Brain microvascular endothelial cell (primary cell): ENCODE results near the gene DNTT.
"Not testable (repeated sequence)": the region's sequence is repeated elsewhere in the genome, so short reads cannot be mapped to it uniquely, and the experiment has no call there.

Experiments
- DNase-seq: peaks from one replicate; pipeline ENCODE4 v3.0.0-alpha.2; 2020
- H3K27ac ChIP-seq: fragments of 250-450 bp; sonication (Bioruptor Pico); 2 replicates; pipeline ENCODE4 v1.5.1; 2020; ENCODE audit warnings: mild to moderate bottlenecking, moderate library complexity
- H3K27me3 ChIP-seq: fragments of 250-450 bp; sonication (Bioruptor Pico); replicated peaks from 2 replicates; pipeline ENCODE4 v1.5.1; 2020; ENCODE audit warnings: mild to moderate bottlenecking
- H3K36me3 ChIP-seq: fragments of 250-450 bp; sonication (Bioruptor Pico); replicated peaks from 2 replicates; pipeline ENCODE4 v1.5.1; 2020; ENCODE audit warnings: mild to moderate bottlenecking
- H3K4me3 ChIP-seq: 2 replicates; pipeline ENCODE4 v1.5.1; 2011; ENCODE audit warnings: low read depth, mild to moderate bottlenecking, control low read depth, low read length, moderate library complexity
- CTCF ChIP-seq: IDR thresholded peaks from 2 replicates; pipeline ENCODE4 v1.5.1; 2011; ENCODE audit warnings: low read depth, mild to moderate bottlenecking, moderate library complexity, low read length, control low read depth, inconsistent platforms; ENCODE audit errors: missing control alignments
- in situ Hi-C: cut with HindIII; loops from 2 replicates; pipeline ENCODE4 v1.10.0; 2017; ENCODE audit warnings: low sequenced_read_pairs, low pct_ligation_motif_present

Gene DNTT

GRCh38 chr10:96306516-96306915 lies 2.3 kb downstream of the DNTT start:
- no peak for DNase-seq
- TF ChIP-seq CTCF: no peak
- H3K36me3 ChIP-seq: no peaks in the 10 kb centered on the region
- H3K4me3 ChIP-seq: no peak overlapping the region
- H3K27ac ChIP-seq: no peak overlapping the region
- no peaks in the 10 kb centered on the region for H3K27me3 ChIP-seq
- in situ Hi-C loops: no loop called here

- H3K27ac ChIP-seq, DNase-seq, in situ Hi-C loops, H3K4me3 ChIP-seq, H3K27me3 ChIP-seq, H3K36me3 ChIP-seq: not testable (repeated sequence)
Measured at GRCh38 chr10:96308854-96309253, 4.6 kb downstream of the DNTT start.

- no peak for DNase-seq
- H3K27me3 ChIP-seq: no peaks in the 10 kb centered on the region
- TF ChIP-seq CTCF: no peak
- H3K4me3 ChIP-seq: no peak overlapping the region
- H3K27ac ChIP-seq: no peak overlapping the region
- in situ Hi-C loops: no loop called here
- no peaks in the 10 kb centered on the region for H3K36me3 ChIP-seq
Measured at GRCh38 chr10:96309628-96310320, 5.5 kb downstream of the DNTT start.

- DNase-seq: no peak
- in situ Hi-C loops: no loop called here
- Histone ChIP-seq H3K4me3 (no peak overlapping the region), H3K27ac (no peak overlapping the region), H3K27me3 (no peaks in the 10 kb centered on the region), H3K36me3 (no peaks in the 10 kb centered on the region)
- TF ChIP-seq CTCF: no peak
Measured at GRCh38 chr10:96310321-96310669, 6.1 kb downstream of the DNTT start.

- H3K27me3 ChIP-seq: no peaks in the 10 kb centered on the region
- no peak for TF ChIP-seq CTCF
- H3K36me3 ChIP-seq: no peaks in the 10 kb centered on the region
- no peak overlapping the region for H3K27ac ChIP-seq
- H3K4me3 ChIP-seq: no peak overlapping the region
- no peak for DNase-seq
- in situ Hi-C loops: no loop called here
Measured at GRCh38 chr10:96311180-96311715, 7.0 kb downstream of the DNTT start.

- H3K27me3 ChIP-seq: no peaks in the 10 kb centered on the region
- no peak overlapping the region for H3K27ac ChIP-seq
- no peak overlapping the region for H3K4me3 ChIP-seq
- no peak for DNase-seq
- TF ChIP-seq CTCF: no peak
- in situ Hi-C loops: no loop called here
- H3K36me3 ChIP-seq: no peaks in the 10 kb centered on the region
Measured at GRCh38 chr10:96313344-96313743, 9.1 kb downstream of the DNTT start.
